ENCODE data around the gene PDSS2.

Gene PDSS2

GRCh38 chr6:107217248-107217647, 242.1 kb downstream of the PDSS2 start:
- H3K36me3 ChIP-seq (ENCODE audit: control insufficient read depth, insufficient read depth, low read length) = no peaks in the 10 kb centered on the region

GRCh38 chr6:107216197-107216933, 243.0 kb downstream of the PDSS2 start:
- 61 to 100% methylated on average over 4 to 5 of the region's 8 CpGs for WGBS, 2 experiments (ENCODE audit: insufficient coverage in 2 of 2)
- no peaks in the 10 kb centered on the region for H3K9me3 ChIP-seq (ENCODE audit: control insufficient read depth, low read length)
- no peaks in the 10 kb centered on the region for H3K36me3 ChIP-seq (ENCODE audit: control insufficient read depth, insufficient read depth, low read length)
- H3K4me1 ChIP-seq (ENCODE audit: control insufficient read depth, insufficient read depth, low read length, poor library complexity, severe bottlenecking) = no peaks in the 10 kb centered on the region
- no peak overlapping the region for H3K27ac ChIP-seq (ENCODE audit: low read depth, low read length, severe bottlenecking)
- no peak overlapping the region for H3K4me3 ChIP-seq (ENCODE audit: extremely low read depth, insufficient read depth, low read length, poor library complexity, severe bottlenecking)

More at GRCh38 chr6:107217248-107217647, 242.1 kb downstream of the PDSS2 start:
- Histone ChIP-seq H3K4me1 (ENCODE audit: control insufficient read depth, insufficient read depth, low read length, poor library complexity, severe bottlenecking) (no peaks in the 10 kb centered on the region), H3K27ac (ENCODE audit: low read depth, low read length, severe bottlenecking) (no peak overlapping the region), H3K9me3 (ENCODE audit: control insufficient read depth, low read length) (no peaks in the 10 kb centered on the region), H3K4me3 (ENCODE audit: extremely low read depth, insufficient read depth, low read length, poor library complexity, severe bottlenecking) (no peak overlapping the region)

DNA sequence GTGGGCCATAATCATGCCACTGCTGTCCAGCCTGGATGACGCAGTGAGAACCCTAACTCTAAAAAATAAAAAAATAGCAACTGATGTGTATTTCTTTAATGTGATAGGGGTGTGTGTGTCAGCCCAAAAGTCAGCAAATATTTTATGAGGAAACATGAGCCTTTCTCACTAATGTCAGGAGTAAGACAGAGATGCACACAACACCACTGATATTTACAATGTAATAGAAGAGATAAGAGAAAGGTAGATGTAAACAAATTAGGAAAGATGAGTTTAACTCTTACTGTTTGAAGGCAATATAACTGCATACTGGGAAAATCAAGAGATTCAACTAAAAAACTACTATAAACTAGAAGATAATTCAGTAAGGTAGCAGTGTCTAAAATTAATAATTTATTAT, 244.0 kb downstream of the PDSS2 start:
- no CpG with 5 or more reads among the region's 1 CpG for WGBS, 2 experiments (ENCODE audit: insufficient coverage in 2 of 2)
- no peaks in the 10 kb centered on the region for H3K36me3 ChIP-seq (ENCODE audit: control insufficient read depth, insufficient read depth, low read length)
- H3K4me1 ChIP-seq (ENCODE audit: control insufficient read depth, insufficient read depth, low read length, poor library complexity, severe bottlenecking) = no peaks in the 10 kb centered on the region
- no peak overlapping the region for H3K27ac ChIP-seq (ENCODE audit: low read depth, low read length, severe bottlenecking)
- H3K9me3 ChIP-seq (ENCODE audit: control insufficient read depth, low read length) = no peaks in the 10 kb centered on the region
- H3K4me3 ChIP-seq (ENCODE audit: extremely low read depth, insufficient read depth, low read length, poor library complexity, severe bottlenecking) = no peak overlapping the region

GRCh38 chr6:107214655-107215054, 244.7 kb downstream of the PDSS2 start:
- Histone ChIP-seq H3K9me3 (ENCODE audit: control insufficient read depth, low read length) (no peaks in the 10 kb centered on the region), H3K4me3 (ENCODE audit: extremely low read depth, insufficient read depth, low read length, poor library complexity, severe bottlenecking) (no peak overlapping the region), H3K36me3 (ENCODE audit: control insufficient read depth, insufficient read depth, low read length) (no peaks in the 10 kb centered on the region), H3K27ac (ENCODE audit: low read depth, low read length, severe bottlenecking) (no peak overlapping the region), H3K4me1 (ENCODE audit: control insufficient read depth, insufficient read depth, low read length, poor library complexity, severe bottlenecking) (no peaks in the 10 kb centered on the region)

DNA sequence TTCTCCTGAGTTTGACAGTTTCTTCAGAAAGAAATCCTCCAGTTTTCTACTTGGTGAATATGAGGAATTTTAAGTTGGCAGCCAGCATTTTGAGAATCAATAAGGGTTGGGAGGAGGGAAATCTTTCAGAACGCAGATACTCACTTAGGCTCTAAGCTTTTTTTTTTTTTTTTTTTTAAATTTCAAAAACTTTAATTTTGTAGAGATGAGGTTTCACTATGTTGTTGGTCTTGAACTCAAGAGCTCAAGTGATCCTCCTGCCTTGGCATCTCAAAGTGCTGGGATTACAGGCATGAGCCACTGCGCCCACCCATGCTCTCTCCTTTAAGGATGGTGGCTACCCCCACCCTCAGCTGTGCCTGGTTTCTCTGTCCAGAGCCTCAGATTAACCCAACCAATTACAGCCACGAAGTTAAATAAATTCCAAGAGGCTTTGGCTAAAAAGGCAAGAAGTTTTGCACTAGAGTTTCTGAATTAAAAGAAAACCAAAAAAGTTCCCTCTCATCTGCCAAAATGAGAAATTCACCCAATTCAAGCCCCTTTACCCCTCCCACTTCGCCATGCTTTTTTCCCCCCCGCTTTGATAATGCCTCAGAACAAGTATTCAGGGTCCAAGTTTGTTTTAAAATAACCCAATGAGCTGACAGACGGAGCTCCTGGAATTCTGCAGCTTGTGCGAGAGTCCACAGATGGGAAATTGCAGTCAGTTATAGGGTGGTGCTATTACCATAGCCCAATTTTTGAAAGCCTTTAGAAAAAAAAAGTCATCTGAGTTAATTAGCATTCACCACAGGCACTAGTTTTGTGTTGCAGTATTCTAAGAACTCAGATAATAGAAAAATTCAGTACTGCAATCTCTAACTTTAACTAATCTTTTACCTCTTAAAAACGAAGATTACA, 249.7 kb downstream of the PDSS2 start:
- Histone ChIP-seq H3K9me3 (ENCODE audit: control insufficient read depth, low read length) (no peaks in the 10 kb centered on the region), H3K36me3 (ENCODE audit: control insufficient read depth, insufficient read depth, low read length) (no peaks in the 10 kb centered on the region), H3K4me3 (ENCODE audit: extremely low read depth, insufficient read depth, low read length, poor library complexity, severe bottlenecking) (no peak overlapping the region), H3K4me1 (ENCODE audit: control insufficient read depth, insufficient read depth, low read length, poor library complexity, severe bottlenecking) (no peaks in the 10 kb centered on the region), H3K27ac (ENCODE audit: low read depth, low read length, severe bottlenecking) (no peak overlapping the region)
- WGBS, 2 experiments (ENCODE audit: insufficient coverage in 2 of 2) = 64 to 84% methylated on average over 3 to 4 of the region's 8 CpGs

GRCh38 chr6:107207251-107207873, 252.0 kb downstream of the PDSS2 start:
- Histone ChIP-seq H3K4me1 (ENCODE audit: control insufficient read depth, insufficient read depth, low read length, poor library complexity, severe bottlenecking) (no peaks in the 10 kb centered on the region), H3K4me3 (ENCODE audit: extremely low read depth, insufficient read depth, low read length, poor library complexity, severe bottlenecking) (no peak overlapping the region), H3K9me3 (ENCODE audit: control insufficient read depth, low read length) (no peaks in the 10 kb centered on the region), H3K36me3 (ENCODE audit: control insufficient read depth, insufficient read depth, low read length) (no peaks in the 10 kb centered on the region), H3K27ac (ENCODE audit: low read depth, low read length, severe bottlenecking) (no peak overlapping the region)
- 83 to 100% methylated on average over 1 to 2 of the region's 4 CpGs for WGBS, 2 experiments (ENCODE audit: insufficient coverage in 2 of 2)

- H3K9me3 ChIP-seq (ENCODE audit: control insufficient read depth, low read length) = no peaks in the 10 kb centered on the region
- WGBS, 2 experiments (ENCODE audit: insufficient coverage in 2 of 2) = 95 to 100% methylated on average over 4 to 5 of the region's 6 CpGs
- no peak overlapping the region for H3K27ac ChIP-seq (ENCODE audit: low read depth, low read length, severe bottlenecking)
- H3K4me1 ChIP-seq (ENCODE audit: control insufficient read depth, insufficient read depth, low read length, poor library complexity, severe bottlenecking) = no peaks in the 10 kb centered on the region
- no peak overlapping the region for H3K4me3 ChIP-seq (ENCODE audit: extremely low read depth, insufficient read depth, low read length, poor library complexity, severe bottlenecking)
- H3K36me3 ChIP-seq (ENCODE audit: control insufficient read depth, insufficient read depth, low read length) = no peaks in the 10 kb centered on the region
Observed at GRCh38 chr6:107205058-107205998, 254.0 kb downstream of the PDSS2 start.

GRCh38 chr6:107202876-107203468, 256.4 kb downstream of the PDSS2 start:
- H3K36me3 ChIP-seq (ENCODE audit: control insufficient read depth, insufficient read depth, low read length) = no peaks in the 10 kb centered on the region
- no peak overlapping the region for H3K4me3 ChIP-seq (ENCODE audit: extremely low read depth, insufficient read depth, low read length, poor library complexity, severe bottlenecking)
- H3K27ac ChIP-seq (ENCODE audit: low read depth, low read length, severe bottlenecking) = no peak overlapping the region
- no peaks in the 10 kb centered on the region for H3K4me1 ChIP-seq (ENCODE audit: control insufficient read depth, insufficient read depth, low read length, poor library complexity, severe bottlenecking)
- WGBS, 2 experiments (ENCODE audit: insufficient coverage in 2 of 2) = 73 to 76% methylated on average over 3 of the region's 4 CpGs
- no peaks in the 10 kb centered on the region for H3K9me3 ChIP-seq (ENCODE audit: control insufficient read depth, low read length)

GRCh38 chr6:107198631-107199416, 260.5 kb downstream of the PDSS2 start:
- Histone ChIP-seq H3K4me3 (ENCODE audit: extremely low read depth, insufficient read depth, low read length, poor library complexity, severe bottlenecking) (no peak overlapping the region), H3K9me3 (ENCODE audit: control insufficient read depth, low read length) (no peaks in the 10 kb centered on the region), H3K4me1 (ENCODE audit: control insufficient read depth, insufficient read depth, low read length, poor library complexity, severe bottlenecking) (no peaks in the 10 kb centered on the region), H3K36me3 (ENCODE audit: control insufficient read depth, insufficient read depth, low read length) (no peaks in the 10 kb centered on the region), H3K27ac (ENCODE audit: low read depth, low read length, severe bottlenecking) (no peak overlapping the region)
- 97% methylated on average over 5 of the region's 7 CpGs; no CpG with 5 or more reads in 1 of the 2 experiments for WGBS, 2 experiments (ENCODE audit: insufficient coverage in 2 of 2)
